Prostate gland (tissue), 2 donors: ENCODE results near the gene TMEM139.

Experiments used
- CTCF ChIP-seq, 4 experiments: fragments of 200-600 bp in 2 of 4; fragments of 450-650 bp in 2 of 4; sonication (generic) in 2 of 4; IDR thresholded peaks; 1 replicate in 3 of 4; 2 replicates in 1 of 4; pipeline ENCODE4 v1.5.1; 2016 to 2019; ENCODE audit warnings: antibody characterized with exemption in 4 of 4, mild to moderate bottlenecking in 2 of 4, moderate library complexity in 2 of 4
- POLR2A ChIP-seq: fragments of 450-650 bp; IDR thresholded peaks from one replicate; pipeline ENCODE4 v1.6.1; 2016; ENCODE audit warnings: antibody characterized with exemption, mild to moderate bottlenecking
- POLR2AphosphoS5 ChIP-seq: sonication (generic); formaldehyde crosslinking; IDR thresholded peaks from one replicate; pipeline ENCODE4 v1.6.1; 2017; ENCODE audit warnings: antibody characterized with exemption

- TF ChIP-seq CTCF (IDR thresholded peaks at IDR 0.05), result no peak
- no peak for TF ChIP-seq POLR2A
- no peak for TF ChIP-seq POLR2AphosphoS5
Observed at GRCh38 chr7:143304938-143305337, 20.2 kb downstream of the TMEM139 start.
